Nephron progenitor cell (in vitro differentiated cells): Measurements from ENCODE around the gene MAP3K3.

Experiments
- DNase-seq: peaks from one replicate; pipeline ENCODE4 v3.0.0; 2021
- H3K27ac Mint-ChIP-seq: 2 replicates; pipeline ENCODE4 v1.8.0; 2021; ENCODE audit warnings: mild to moderate bottlenecking, moderate library complexity, mixed read lengths
- H3K27me3 Mint-ChIP-seq: 2 replicates; pipeline ENCODE4 v1.8.0; 2021; ENCODE audit warnings: mild to moderate bottlenecking, low read depth, mixed read lengths; ENCODE audit not compliant: poor library complexity
- H3K36me3 Mint-ChIP-seq: 2 replicates; pipeline ENCODE4 v1.8.0; 2021; ENCODE audit warnings: low read depth, mixed read lengths
- H3K4me1 Mint-ChIP-seq: 2 replicates; pipeline ENCODE4 v1.8.0; 2021; ENCODE audit warnings: mixed read lengths
- H3K4me3 Mint-ChIP-seq: 2 replicates; pipeline ENCODE4 v1.8.0; 2021; ENCODE audit warnings: mild to moderate bottlenecking, moderate library complexity, mixed read lengths
- H3K9me3 Mint-ChIP-seq: 2 replicates; pipeline ENCODE4 v1.8.0; 2021; ENCODE audit warnings: mild to moderate bottlenecking, moderate library complexity, mixed read lengths
- TF ChIP-seq, protein P1 (sequence below): fragments of 200-600 bp; sonication (generic); IDR thresholded peaks from 2 replicates; pipeline ENCODE4 v1.5.0; 2021; ENCODE audit warnings: antibody characterized with exemption

MAP3K3 gene

DNA sequence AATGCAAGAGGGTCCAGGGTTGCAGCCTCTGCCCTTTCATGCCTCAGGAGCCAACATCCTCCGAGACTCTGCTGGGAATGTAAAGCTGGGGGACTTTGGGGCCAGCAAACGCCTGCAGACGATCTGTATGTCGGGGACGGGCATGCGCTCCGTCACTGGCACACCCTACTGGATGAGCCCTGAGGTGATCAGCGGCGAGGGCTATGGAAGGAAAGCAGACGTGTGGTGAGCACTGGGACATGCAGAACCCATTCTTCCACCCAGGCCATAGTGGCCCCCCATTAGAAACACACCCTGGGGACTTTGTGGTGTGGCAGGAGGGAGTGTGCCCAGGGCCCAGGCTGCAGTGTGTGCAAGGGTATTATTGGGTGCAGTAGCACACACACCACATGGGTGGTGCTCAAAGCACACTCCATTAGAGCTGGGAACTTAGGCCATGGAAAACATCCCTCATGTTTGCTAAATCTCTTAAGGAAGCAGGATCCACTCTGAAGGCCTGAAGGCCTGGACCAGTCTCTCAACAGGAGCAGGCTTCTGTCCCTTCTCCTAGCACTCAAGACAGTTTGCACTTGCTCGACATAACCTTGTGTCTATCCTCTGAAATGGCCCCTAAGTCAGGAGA, 70.1 kb downstream of the MAP3K3 start:
- Mint-ChIP-seq H3K4me3 (no peak overlapping the region), H3K4me1 (peaks cover 44% of the 10 kb centered on the region), H3K27ac (no peak overlapping the region), H3K9me3 (no peaks in the 10 kb centered on the region), H3K27me3 (peaks cover 6% of the 10 kb centered on the region), H3K36me3 (peaks cover 26% of the 10 kb centered on the region)
- DNase-seq, result no peak
- TF ChIP-seq, protein P1, sequence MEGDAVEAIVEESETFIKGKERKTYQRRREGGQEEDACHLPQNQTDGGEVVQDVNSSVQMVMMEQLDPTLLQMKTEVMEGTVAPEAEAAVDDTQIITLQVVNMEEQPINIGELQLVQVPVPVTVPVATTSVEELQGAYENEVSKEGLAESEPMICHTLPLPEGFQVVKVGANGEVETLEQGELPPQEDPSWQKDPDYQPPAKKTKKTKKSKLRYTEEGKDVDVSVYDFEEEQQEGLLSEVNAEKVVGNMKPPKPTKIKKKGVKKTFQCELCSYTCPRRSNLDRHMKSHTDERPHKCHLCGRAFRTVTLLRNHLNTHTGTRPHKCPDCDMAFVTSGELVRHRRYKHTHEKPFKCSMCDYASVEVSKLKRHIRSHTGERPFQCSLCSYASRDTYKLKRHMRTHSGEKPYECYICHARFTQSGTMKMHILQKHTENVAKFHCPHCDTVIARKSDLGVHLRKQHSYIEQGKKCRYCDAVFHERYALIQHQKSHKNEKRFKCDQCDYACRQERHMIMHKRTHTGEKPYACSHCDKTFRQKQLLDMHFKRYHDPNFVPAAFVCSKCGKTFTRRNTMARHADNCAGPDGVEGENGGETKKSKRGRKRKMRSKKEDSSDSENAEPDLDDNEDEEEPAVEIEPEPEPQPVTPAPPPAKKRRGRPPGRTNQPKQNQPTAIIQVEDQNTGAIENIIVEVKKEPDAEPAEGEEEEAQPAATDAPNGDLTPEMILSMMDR, result no peak

DNA sequence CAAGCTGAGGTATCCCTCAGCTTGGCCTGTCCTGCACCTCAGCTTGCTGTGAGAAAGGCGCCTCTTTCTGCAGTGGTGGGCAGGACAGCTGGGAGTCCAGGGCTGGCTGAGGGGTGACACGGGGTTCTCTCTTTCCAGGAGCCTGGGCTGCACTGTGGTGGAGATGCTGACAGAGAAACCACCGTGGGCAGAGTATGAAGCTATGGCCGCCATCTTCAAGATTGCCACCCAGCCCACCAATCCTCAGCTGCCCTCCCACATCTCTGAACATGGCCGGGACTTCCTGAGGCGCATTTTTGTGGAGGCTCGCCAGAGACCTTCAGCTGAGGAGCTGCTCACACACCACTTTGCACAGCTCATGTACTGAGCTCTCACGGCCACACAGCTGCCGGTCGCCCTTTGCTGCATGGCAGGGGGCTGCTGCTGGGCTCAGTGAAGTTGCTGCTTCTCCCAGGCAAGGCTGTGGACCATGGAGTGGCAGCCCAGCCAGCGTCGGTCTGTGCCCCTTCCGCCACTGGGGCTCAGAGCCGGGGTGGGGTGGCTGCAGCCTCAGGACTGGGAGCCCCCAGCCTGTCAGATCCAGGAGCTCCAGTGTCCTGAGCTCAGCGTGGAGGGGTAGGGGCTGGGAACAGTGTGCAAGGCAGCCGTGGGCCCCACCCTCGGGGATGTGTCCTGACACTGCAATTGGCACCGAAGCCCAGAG, 71.3 kb downstream of the MAP3K3 start:
- TF ChIP-seq, protein P1, result no peak

DNA sequence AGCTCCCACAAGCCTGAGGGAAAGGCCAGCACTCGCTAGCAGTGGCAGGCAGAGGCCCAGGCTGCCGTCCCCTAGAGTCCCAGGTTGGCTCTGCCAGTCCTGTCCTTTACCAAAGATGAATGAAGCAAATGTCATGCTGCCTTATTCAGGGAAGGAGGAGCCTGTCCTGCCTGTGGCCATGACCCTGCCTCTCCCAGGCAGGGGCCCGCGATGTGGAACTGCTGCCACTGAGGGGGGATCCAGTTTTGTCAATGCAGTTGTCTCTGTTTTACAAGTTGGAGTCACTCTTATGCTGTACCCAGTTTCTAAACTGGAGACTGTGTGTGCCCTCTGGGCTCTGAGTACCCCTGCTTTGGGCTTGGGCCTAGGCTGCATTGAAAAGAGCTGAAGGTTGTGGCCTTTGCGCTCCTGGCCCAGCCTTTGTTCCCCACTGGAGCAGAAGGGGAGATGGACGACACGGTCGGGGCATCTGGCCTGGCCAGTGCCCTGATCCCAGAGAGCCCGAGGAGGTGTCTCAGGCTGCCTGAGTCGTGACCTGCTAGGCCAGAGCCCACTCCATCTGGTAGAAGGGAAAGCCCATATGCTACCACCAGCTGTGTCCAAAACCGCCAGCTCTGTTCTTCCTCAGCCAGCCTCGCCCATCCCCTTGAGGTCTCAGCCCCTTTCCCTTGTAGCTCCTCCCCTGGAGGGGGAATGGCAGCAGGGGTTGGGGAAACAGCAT, 72.2 kb downstream of the MAP3K3 start:
- Mint-ChIP-seq H3K4me3 (no peak overlapping the region), H3K4me1 (peaks cover 45% of the 10 kb centered on the region), H3K36me3 (peaks cover 26% of the 10 kb centered on the region), H3K27me3 (peaks cover 6% of the 10 kb centered on the region), H3K9me3 (no peaks in the 10 kb centered on the region), H3K27ac (peak overlapping the region; percentile 54)
- TF ChIP-seq, protein P1, result no peak
- no peak for DNase-seq

More for the DNA sequence above, 71.3 kb downstream of the MAP3K3 start:
- H3K4me3 Mint-ChIP-seq, result no peak overlapping the region
- H3K27ac Mint-ChIP-seq, result peak overlapping the region; percentile 84
- DNase-seq, result no peak
- no peaks in the 10 kb centered on the region for H3K9me3 Mint-ChIP-seq
- peaks cover 26% of the 10 kb centered on the region for H3K36me3 Mint-ChIP-seq
- H3K4me1 Mint-ChIP-seq, result peaks cover 45% of the 10 kb centered on the region
- H3K27me3 Mint-ChIP-seq, result peaks cover 6% of the 10 kb centered on the region

DNA sequence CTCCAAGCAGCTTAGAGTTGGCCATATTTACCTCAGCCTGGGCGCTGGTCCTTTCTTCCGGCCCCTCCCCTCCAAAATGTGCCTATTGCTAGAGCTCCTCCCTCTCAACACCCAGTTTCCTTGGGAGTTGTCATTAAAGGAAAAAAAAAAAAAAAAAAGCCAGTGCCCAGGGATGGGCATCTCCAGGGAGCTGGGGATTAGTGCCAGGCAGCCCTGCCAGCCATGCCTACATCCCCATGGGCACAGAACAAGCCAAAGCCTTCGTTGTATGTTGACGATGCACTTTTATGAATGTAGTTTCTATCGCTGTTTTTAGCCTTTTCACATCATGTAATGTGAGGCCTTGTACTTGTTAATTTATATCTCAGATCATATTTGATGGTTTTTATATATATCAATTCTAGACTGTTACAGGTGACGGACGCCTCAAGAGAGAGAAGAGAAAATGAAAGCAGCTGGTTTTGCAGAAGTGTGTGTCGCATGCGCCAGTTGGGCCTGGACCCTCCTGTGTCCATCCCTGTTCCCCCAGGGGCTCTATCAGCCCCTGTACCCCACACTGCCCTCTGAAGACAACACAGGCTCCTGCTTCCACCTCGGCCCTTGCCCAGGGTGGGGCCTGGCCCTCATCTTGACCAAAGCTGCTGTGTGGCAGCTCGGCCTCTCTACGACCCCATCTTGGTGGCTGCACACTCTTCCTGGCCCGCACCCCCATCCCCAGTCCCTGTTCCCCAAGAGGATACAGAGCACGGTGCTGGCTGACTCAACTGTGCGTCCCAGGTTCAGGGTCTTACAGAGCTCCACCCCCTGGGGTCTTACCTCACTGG, 72.9 kb downstream of the MAP3K3 start:
- Mint-ChIP-seq H3K27me3 (peaks cover 6% of the 10 kb centered on the region), H3K9me3 (no peaks in the 10 kb centered on the region), H3K36me3 (peaks cover 25% of the 10 kb centered on the region), H3K4me1 (peaks cover 45% of the 10 kb centered on the region), H3K27ac (no peak overlapping the region), H3K4me3 (no peak overlapping the region)
- DNase-seq, result no peak
- TF ChIP-seq, protein P1, result no peak

DNA sequence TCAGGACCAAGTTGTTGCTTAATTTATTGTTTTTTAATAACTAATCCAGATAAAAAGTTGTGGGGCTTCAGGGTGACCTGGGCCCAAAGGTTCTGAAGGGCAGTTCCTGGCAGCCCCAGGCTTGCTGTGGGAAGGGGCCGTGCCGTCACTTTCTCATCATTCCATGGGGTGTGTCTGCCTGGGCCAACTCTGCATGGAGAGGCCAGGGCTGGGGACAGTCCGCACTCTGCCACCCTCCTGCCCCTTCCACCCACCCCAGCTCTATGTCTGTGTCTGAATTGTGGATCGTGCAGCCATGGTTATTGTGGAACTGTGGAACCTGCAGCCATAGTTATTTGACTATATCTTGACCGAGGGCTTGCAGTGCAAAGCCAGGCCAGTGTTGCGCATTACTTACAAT, 73.7 kb downstream of the MAP3K3 start:
- peaks cover 3% of the 10 kb centered on the region for H3K27me3 Mint-ChIP-seq
- TF ChIP-seq, protein P1, result no peak
- no peaks in the 10 kb centered on the region for H3K9me3 Mint-ChIP-seq
- peaks cover 18% of the 10 kb centered on the region for H3K36me3 Mint-ChIP-seq
- peak overlapping the region; percentile 49 for H3K27ac Mint-ChIP-seq
- no peak overlapping the region for H3K4me3 Mint-ChIP-seq
- DNase-seq, result no peak
- H3K4me1 Mint-ChIP-seq, result peaks cover 45% of the 10 kb centered on the region
